ENCODE measurements around the gene FNIP1.
A peak's percentile ranks its signal among the peaks of the same experiment; 100 is the strongest.
"Not testable (repeated sequence)": the region's sequence is repeated elsewhere in the genome, so short reads cannot be mapped to it uniquely, and the experiment has no call there.

The FNIP1 gene

DNA sequence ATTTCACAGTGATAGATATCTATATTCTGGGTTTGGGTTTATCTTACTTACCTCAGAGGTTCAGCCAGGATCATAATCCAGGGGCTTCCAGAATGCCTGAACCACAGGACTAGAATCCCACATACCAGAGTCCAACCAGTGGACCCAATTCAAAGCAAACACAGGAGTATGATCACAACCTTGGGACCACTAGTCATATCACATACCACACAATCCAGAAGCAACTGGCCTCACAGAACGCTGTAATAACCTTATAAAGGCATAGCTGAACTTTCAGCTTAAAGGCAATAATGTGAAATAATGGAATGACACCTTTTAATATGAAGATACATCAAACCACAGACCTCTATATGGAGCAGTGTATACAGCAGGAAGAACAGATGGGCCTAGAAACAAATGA, 187.0 kb downstream of the FNIP1 start:
- FAIRE-seq (no peak), DNase-seq (ENCODE audit: insufficient read length) (no peak)
- TF ChIP-seq POLR2AphosphoS5 (IDR thresholded peaks at IDR 0.05; ENCODE audit: low read depth, low read length) (no peak), TAF1 (IDR thresholded peaks at IDR 0.05; ENCODE audit: borderline replicate concordance, low read depth, low read length) (no peak)

DNA sequence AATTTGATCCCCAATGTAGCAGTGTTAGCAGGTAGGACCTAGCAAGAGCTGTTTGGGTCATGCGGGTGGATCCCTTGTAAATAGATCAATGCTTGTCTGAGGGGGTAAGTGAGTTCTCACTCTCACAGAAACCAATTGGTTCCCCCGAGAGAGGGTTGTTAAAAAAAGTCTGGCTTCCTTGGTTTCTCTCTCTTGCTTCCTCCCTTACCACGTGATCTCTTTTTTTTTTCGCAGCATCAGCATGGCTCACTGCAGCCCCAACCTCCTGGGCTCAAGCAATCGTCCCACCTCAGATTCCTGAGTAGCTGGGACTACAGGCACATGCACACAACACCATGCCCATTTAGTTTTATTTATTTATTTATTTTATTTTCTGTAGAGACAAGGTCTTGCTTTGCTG, 188.2 kb downstream of the FNIP1 start:
- DNase-seq (ENCODE audit: insufficient read length) (no peak), FAIRE-seq (no peak)
- no peak for TF ChIP-seq TAF1 (IDR thresholded peaks at IDR 0.05; ENCODE audit: borderline replicate concordance, low read depth, low read length)
- TF ChIP-seq POLR2A (IDR thresholded peaks at IDR 0.05; ENCODE audit: low read depth, low read length) = no peak
- no peak for TF ChIP-seq POLR2AphosphoS5 (IDR thresholded peaks at IDR 0.05; ENCODE audit: low read depth, low read length)

DNA sequence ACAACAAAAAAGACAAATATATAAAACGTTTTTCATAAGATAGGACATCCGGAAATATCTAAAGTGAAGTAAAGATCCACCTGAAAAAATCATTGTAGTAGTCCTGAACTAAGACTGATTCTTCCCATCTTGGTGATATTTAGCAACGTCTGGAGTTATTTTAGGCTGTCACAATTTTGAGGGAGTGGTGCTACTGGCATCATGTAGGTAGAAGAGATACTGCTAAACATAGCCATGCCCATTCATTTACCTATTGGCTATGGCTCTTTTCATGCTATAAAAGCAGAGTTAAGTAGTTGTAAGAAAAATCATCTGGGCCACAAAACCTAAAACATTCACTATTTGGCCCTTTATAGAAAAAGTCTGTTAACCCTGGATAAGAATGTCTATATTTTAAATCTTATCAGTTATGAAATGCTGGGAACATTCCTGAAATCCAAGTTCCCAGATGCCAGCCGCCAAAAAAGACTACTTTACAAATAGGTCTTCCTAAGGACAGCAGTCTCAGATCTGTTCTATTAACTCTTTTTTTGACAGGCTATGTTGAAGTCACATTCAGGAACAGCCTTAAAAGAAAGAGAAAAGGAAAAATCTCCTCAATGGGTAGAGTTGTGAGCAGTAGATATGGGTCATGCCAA, 188.8 kb downstream of the FNIP1 start:
- FAIRE-seq (no peak), DNase-seq (ENCODE audit: insufficient read length) (no peak)
- TF ChIP-seq POLR2A (IDR thresholded peaks at IDR 0.05; ENCODE audit: low read depth, low read length) (no peak), POLR2AphosphoS5 (IDR thresholded peaks at IDR 0.05; ENCODE audit: low read depth, low read length) (no peak), TAF1 (IDR thresholded peaks at IDR 0.05; ENCODE audit: borderline replicate concordance, low read depth, low read length) (no peak)

DNA sequence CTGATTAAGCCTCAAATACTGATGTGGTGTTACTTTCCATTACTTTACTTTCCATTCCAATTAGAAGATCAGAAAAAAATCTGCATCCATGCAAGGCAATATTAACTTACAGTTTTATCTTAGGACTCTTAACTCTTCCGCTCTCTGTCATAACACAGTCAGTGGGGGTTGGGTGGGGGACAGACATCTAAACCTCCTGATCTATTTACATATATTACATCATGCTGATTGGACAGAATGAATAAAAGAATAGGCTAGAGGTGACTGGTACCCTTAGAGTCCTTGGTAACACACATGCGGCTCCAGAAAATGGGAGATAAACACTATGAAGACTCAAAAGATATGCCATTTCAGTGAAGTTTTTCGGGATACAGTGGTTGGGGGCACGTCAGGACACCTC, 189.4 kb downstream of the FNIP1 start:
- no peak for DNase-seq (ENCODE audit: insufficient read length)
- no peak for FAIRE-seq
- TF ChIP-seq POLR2A (IDR thresholded peaks at IDR 0.05; ENCODE audit: low read depth, low read length) = no peak
- no peak for TF ChIP-seq POLR2AphosphoS5 (IDR thresholded peaks at IDR 0.05; ENCODE audit: low read depth, low read length)
- TF ChIP-seq TAF1 (IDR thresholded peaks at IDR 0.05; ENCODE audit: borderline replicate concordance, low read depth, low read length) = no peak

DNA sequence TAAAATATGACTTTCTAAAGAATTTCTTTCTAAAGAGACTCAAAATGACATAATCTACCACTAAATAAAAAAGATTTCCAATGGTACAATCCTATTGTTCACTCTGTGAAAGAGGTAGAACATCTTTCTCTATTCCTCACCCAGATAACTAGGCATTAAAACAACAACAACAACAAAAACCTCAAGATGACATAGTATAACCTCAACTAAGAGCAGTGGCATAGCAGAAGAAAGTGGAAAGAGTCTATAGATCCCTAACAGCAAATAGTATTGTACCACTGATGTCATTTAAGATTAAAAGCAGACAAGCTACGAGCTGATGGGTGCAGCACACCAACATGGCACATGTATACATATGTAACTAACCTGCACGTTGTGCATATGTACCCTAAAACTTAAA, 191.7 kb downstream of the FNIP1 start:
- no peak for DNase-seq (ENCODE audit: insufficient read length)
- TF ChIP-seq POLR2A (IDR thresholded peaks at IDR 0.05; ENCODE audit: low read depth, low read length) (no peak), POLR2AphosphoS5 (IDR thresholded peaks at IDR 0.05; ENCODE audit: low read depth, low read length) (no peak), TAF1 (IDR thresholded peaks at IDR 0.05; ENCODE audit: borderline replicate concordance, low read depth, low read length) (no peak)

DNA sequence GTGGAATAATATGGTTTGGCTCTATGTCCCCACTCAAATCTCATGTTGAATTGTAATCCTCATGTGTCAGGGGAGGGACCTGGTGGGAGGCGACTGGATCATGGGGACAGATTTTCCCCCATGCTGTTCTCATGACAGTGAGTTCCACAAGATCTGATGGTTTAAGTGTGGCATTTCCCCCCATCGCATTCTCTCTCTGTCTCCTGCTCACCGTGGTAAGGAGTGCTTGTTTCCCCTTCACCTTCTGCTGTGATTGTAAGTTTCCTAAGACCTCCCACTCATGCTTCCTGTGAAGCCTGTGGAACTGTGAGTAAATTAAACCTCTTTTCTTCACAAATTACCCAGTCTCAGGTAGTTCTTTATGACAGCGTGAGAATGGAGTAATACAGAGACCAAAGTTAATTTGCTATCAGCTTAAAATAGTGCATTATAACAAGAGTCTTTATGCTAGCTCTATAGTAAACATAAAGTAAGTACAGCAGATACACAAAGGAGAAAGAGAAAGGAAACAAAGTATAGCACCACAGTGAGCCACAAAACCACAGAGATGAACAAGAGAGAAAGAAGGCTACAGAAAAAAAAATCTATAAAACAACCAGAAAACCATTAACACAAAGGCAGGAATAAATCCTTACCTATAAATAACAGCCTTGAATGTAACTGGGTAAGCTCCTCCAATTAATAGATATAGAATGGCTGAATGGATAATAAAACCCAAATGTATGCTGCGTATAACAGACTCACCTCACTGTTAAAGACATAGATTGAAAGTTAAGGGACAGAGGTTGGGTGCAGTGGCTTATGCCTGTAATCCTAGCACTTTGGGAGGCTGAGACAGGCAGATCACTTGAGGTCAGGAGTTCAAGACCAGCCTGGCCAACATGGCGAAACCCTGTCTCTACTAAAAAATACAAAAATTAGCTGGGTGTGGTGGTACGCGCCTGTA, 201.5 kb downstream of the FNIP1 start:
- DNase-seq (ENCODE audit: insufficient read length) (no peak), FAIRE-seq (peak; percentile 44)
- TF ChIP-seq POLR2A (IDR thresholded peaks at IDR 0.05; ENCODE audit: low read depth, low read length) (no peak), TAF1 (IDR thresholded peaks at IDR 0.05; ENCODE audit: borderline replicate concordance, low read depth, low read length) (no peak), POLR2AphosphoS5 (IDR thresholded peaks at IDR 0.05; ENCODE audit: low read depth, low read length) (no peak)

More for the DNA sequence above, 191.7 kb downstream of the FNIP1 start:
- no peak for FAIRE-seq

DNA sequence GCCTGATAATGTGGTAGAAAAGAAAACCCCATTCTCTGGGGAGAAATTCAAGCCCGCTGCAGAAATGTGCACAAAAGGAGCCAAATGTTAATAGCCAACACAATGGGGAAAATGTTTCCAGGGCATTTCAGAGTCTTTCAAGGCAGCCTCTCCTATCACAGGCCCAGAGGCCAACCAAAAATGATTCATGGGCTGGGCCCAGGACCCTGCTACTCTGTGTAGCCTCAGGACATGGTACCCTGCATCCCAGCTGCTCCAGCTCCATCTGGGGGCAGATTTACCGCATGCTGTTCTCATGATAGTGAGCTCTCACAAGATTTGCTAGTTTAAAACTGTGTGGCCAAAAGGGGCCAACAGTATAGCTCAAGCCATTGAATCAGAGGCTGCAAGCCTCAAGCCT, 202.9 kb downstream of the FNIP1 start:
- DNase-seq (ENCODE audit: insufficient read length) (no peak), FAIRE-seq (no peak)
- TF ChIP-seq TAF1 (IDR thresholded peaks at IDR 0.05; ENCODE audit: borderline replicate concordance, low read depth, low read length) (no peak), POLR2AphosphoS5 (IDR thresholded peaks at IDR 0.05; ENCODE audit: low read depth, low read length) (no peak)

DNA sequence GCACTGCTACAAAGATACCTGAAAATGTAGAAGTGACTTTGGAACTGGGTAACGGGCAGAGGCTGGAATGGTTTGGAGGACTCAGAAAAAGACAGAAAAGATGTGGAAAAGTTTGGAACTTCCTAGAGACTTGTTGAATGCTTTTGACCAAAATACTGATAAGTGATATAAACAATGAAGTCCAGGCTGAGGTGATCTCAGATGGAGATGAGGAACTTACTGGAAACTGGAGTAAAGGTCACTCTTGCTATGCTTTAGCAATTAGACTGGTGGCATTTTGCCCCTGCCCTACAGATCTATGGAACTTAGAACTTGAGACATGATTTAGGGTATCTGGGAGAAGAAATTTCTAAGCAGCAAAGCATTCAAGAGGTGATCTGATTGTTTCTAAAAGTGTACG, 203.4 kb downstream of the FNIP1 start:
- DNase-seq (ENCODE audit: insufficient read length); FAIRE-seq: not testable (repeated sequence)
